Tibial nerve (tissue), 4 donors: ENCODE measurements around the gene ITK. TPM values are rescaled to one million over a fixed set of nuclear protein-coding genes. Genes with fewer than 3 reads are reported as not detected.

Experiments
- DNase-seq, 2 donors: peaks; one replicate each; pipeline ENCODE4 v3.0.0-alpha.2; 2019; ENCODE audit warnings: low spot score in 2 of 2
- H3K27ac ChIP-seq, 4 donors: fragments of 200-600 bp; sonication (generic) in 3 of 4; one replicate each; pipeline ENCODE4 v1.5.1; 2017 to 2019; ENCODE audit warnings: mild to moderate bottlenecking in 1 of 4
- H3K27me3 ChIP-seq, 2 donors: fragments of 200-600 bp; sonication (generic) in 1 of 2; one replicate each; pipeline versions ENCODE4 v1.5.1 to v1.6.0; 2017 to 2019
- H3K36me3 ChIP-seq, 3 donors: fragments of 200-600 bp; sonication (generic); one replicate each; pipeline ENCODE4 v1.5.1; 2018 to 2019
- H3K4me1 ChIP-seq, 4 donors: fragments of 200-600 bp; sonication (generic) in 3 of 4; one replicate each; pipeline ENCODE4 v1.5.1; 2017 to 2019
- H3K4me3 ChIP-seq, 4 donors: fragments of 200-600 bp; sonication (generic) in 3 of 4; one replicate each; pipeline ENCODE4 v1.5.1; 2017 to 2019; ENCODE audit warnings: mild to moderate bottlenecking in 1 of 4, moderate library complexity in 1 of 4
- H3K9me3 ChIP-seq, 4 donors: fragments of 200-600 bp; sonication (generic) in 3 of 4; one replicate each; pipeline ENCODE4 v1.5.1; 2017 to 2019
- EP300 ChIP-seq, 2 donors: sonication (generic); formaldehyde crosslinking; IDR thresholded peaks; one replicate each; pipeline ENCODE4 v1.6.1; 2017; ENCODE audit warnings: antibody characterized with exemption in 2 of 2, mild to moderate bottlenecking in 1 of 2
- POLR2A ChIP-seq, 2 donors: fragments of 450-650 bp; IDR thresholded peaks; one replicate each; pipeline ENCODE4 v1.6.1; 2017; ENCODE audit warnings: antibody characterized with exemption in 2 of 2, mild to moderate bottlenecking in 2 of 2, moderate library complexity in 2 of 2
- WGBS, 2 donors: methylation state at CpG; one replicate each; pipeline ENCODE4 v1.1.5; 2018; 5-methylcytosine and 5-hydroxymethylcytosine counted together
- total RNA-seq, 4 donors: library from RNA; depleted of rRNA; stranded (reverse); fragments of >200 nt; gene quantifications; one replicate each; pipeline ENCODE4 v1.1.0, GENCODE V29; 2016
- TF ChIP-seq, protein P1 (sequence below), 5 experiments: fragments of 200-600 bp in 3 of 5; fragments of 450-650 bp in 2 of 5; sonication (generic) in 3 of 5; IDR thresholded peaks; one replicate each; pipeline ENCODE4 v1.5.1; 2016 to 2019; ENCODE audit warnings: antibody characterized with exemption in 5 of 5, mild to moderate bottlenecking in 3 of 5, moderate library complexity in 2 of 5

ITK gene
- total RNA-seq, 4 donors from 2014 or later = 0.44 to 3.3 (median 1.2) TPM

DNA sequence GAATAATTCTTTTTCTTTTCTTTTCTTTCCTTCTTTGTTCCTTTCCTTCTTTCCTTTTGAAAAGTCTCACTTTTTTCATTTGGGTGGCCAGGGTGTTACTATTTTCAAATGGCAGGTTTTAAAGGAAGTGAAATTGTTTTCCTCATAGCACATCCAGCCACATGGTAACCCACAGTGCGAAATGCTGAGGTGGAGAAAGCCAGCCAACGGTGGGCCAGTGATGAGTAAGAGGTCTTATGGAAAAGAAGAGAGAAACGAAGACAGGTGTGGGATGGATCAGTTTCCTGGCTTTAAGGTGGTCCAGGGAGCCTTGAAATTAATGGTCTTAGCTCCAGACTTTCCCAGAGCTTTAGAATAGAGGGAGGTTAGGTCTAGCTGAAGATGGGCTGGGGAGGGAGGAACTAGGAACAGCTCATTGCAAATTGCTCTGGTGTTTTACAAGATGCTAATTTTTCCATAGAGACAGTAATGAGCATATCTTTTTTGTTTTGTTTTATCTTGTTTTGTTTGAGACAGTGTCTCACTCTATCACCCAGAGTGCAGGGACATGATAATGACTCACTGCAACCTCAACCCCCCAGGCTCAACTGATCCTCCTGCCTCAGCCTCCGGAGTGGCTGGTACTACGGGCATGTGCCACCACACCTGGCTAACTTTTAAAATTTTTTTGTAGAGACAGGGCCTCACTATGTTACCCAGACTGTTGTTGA lies 17.8 kb downstream of the ITK start:
- no peak overlapping the region for H3K4me3 ChIP-seq
- WGBS, 2 donors = 48 to 50% methylated on average over 5 of the region's 5 CpGs

DNA sequence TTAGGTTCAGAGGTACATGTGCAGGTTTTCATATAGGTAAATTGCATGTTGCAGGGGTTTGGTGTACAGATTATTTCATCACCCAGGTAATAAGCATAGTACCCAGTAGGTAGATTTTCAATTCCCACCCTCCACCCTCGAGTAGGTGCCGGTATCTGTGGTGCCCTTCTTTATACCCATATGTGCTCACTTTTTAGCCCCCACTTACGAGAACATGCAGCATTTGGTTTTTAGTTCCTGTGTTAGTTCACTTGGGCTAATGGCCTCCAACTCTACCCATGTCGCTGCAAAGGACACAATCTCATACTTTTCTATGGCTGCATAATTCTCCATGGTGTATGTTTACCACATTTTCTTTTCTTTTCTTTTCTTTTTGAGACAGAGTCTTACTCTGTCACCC lies 21.2 kb downstream of the ITK start:
- H3K4me1 ChIP-seq = no peaks in the 10 kb centered on the region
- H3K27ac ChIP-seq = no peak overlapping the region
- no peaks in the 10 kb centered on the region for H3K36me3 ChIP-seq
- 82 to 90% methylated on average over 4 of the region's 4 CpGs for WGBS, 2 donors
- H3K9me3 ChIP-seq = no peaks in the 10 kb centered on the region
- peaks cover 0 to 4% of the 10 kb centered on the region in 2 donors for H3K27me3 ChIP-seq
- no peak overlapping the region for H3K4me3 ChIP-seq
- DNase-seq = no peak
- TF ChIP-seq EP300 (IDR thresholded peaks at IDR 0.05) = no peak

More for the DNA sequence above, 17.8 kb downstream of the ITK start:
- Histone ChIP-seq H3K36me3 (no peaks in the 10 kb centered on the region), H3K4me1 (peaks cover 0 to 5% (median 0%) of the 10 kb centered on the region in 4 donors), H3K27me3 (peaks cover 0 to 4% of the 10 kb centered on the region in 2 donors), H3K27ac (no peak overlapping the region), H3K9me3 (no peaks in the 10 kb centered on the region)
- no peak for DNase-seq
- TF ChIP-seq EP300 (IDR thresholded peaks at IDR 0.05) (no peak), POLR2A (IDR thresholded peaks at IDR 0.05) (no peak)
- TF ChIP-seq, protein P1, sequence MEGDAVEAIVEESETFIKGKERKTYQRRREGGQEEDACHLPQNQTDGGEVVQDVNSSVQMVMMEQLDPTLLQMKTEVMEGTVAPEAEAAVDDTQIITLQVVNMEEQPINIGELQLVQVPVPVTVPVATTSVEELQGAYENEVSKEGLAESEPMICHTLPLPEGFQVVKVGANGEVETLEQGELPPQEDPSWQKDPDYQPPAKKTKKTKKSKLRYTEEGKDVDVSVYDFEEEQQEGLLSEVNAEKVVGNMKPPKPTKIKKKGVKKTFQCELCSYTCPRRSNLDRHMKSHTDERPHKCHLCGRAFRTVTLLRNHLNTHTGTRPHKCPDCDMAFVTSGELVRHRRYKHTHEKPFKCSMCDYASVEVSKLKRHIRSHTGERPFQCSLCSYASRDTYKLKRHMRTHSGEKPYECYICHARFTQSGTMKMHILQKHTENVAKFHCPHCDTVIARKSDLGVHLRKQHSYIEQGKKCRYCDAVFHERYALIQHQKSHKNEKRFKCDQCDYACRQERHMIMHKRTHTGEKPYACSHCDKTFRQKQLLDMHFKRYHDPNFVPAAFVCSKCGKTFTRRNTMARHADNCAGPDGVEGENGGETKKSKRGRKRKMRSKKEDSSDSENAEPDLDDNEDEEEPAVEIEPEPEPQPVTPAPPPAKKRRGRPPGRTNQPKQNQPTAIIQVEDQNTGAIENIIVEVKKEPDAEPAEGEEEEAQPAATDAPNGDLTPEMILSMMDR (IDR thresholded peaks at IDR 0.05) = no peak

DNA sequence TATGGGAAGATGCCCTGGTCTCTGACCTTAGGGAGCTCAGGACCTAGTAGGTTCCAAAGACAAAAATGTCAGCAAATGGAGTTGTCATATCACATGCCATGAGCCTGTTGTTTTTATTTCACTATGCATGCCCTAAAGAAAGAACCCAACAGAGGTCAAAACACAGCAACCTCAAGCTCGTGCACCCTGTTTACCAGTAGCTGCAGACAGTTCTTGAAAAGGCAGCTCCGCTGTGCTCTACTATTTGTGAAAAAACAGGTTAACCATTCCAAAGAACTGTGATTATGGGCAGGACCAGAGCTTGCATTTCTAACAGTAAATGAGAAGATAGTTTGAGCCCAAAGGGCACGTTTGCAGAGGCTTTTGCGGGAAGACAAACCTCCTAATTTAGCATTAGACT lies 22.8 kb downstream of the ITK start:
- Histone ChIP-seq H3K4me1 (no peaks in the 10 kb centered on the region), H3K9me3 (no peaks in the 10 kb centered on the region), H3K27ac (no peak overlapping the region), H3K4me3 (no peak overlapping the region), H3K36me3 (no peaks in the 10 kb centered on the region), H3K27me3 (peaks cover 0 to 4% of the 10 kb centered on the region in 2 donors)
- no peak for DNase-seq
- 72 to 78% methylated on average over 4 of the region's 4 CpGs for WGBS, 2 donors
- TF ChIP-seq, protein P1 (IDR thresholded peaks at IDR 0.05) = no peak
- TF ChIP-seq EP300 (IDR thresholded peaks at IDR 0.05) = no peak

DNA sequence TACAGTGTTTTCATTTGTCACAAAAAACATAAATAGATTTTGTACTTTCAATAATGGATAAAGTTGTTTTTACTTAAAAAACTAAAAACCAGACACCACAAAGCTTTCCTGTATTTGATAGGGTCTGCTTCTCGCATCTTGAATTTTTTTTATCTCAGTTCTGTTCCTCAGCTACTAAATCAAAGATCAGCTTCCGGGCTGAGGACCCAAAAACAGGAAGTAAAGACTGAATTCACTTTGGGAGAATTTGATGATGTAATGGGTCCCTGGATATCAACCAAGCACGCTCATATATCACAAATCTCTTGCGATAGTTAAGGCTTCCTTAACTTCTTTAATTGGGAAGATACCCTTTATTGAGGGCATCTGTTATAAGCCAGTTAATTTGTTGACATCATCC lies 24.1 kb downstream of the ITK start:
- Histone ChIP-seq H3K9me3 (no peaks in the 10 kb centered on the region), H3K36me3 (no peaks in the 10 kb centered on the region), H3K27me3 (no peaks in the 10 kb centered on the region), H3K4me3 (no peak overlapping the region), H3K4me1 (no peaks in the 10 kb centered on the region), H3K27ac (no peak overlapping the region)
- no peak for DNase-seq
- 57 to 64% methylated on average over 4 of the region's 4 CpGs for WGBS, 2 donors
- TF ChIP-seq, protein P1 (IDR thresholded peaks at IDR 0.05) = no peak
- TF ChIP-seq EP300 (IDR thresholded peaks at IDR 0.05) (no peak), POLR2A (IDR thresholded peaks at IDR 0.05) (no peak)

DNA sequence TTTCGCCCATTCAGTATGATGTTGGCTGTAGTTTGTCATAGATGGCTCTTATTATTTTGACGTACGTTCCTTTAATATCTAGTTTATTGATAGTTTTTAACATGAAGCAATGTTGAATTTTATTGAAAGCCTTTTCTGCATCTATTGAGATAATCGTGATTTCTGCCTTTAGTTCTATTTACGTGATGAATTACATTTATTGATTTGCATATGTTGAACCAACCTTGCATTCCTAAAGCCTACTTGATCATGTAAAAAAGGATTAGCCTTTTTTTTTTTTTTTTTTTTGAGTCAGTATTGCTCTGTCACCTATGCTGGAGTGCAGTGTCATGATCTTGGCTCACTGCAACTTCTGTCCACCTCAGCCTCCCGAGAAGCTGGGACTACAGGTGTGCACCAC lies 25.1 kb downstream of the ITK start:
- H3K27ac ChIP-seq = no peak overlapping the region
- H3K9me3 ChIP-seq = no peaks in the 10 kb centered on the region
- no peak for TF ChIP-seq EP300 (IDR thresholded peaks at IDR 0.05)
- TF ChIP-seq, protein P1 (IDR thresholded peaks at IDR 0.05) = no peak
- no peak for TF ChIP-seq POLR2A (IDR thresholded peaks at IDR 0.05)
- H3K4me1 ChIP-seq = no peaks in the 10 kb centered on the region
- H3K36me3 ChIP-seq = no peaks in the 10 kb centered on the region
- no peak overlapping the region for H3K4me3 ChIP-seq
- WGBS, 2 donors = 78 to 88% methylated on average over 6 of the region's 6 CpGs
- no peaks in the 10 kb centered on the region for H3K27me3 ChIP-seq
- no peak for DNase-seq
